Endothelial cell of umbilical vein (primary cell): Measurements from ENCODE around the gene PLEKHA7. TPM values are rescaled to one million over a fixed set of nuclear protein-coding genes. Genes with fewer than 3 reads are reported as not detected.

ENCODE experiments used
- BruUV-seq: library from RNA; stranded (reverse); fragments of 400-500 nt; replicated peaks from 2 replicates; lab custom pipeline; 2021; lab: Mats Ljungman, UMichigan
- CTCF ChIA-PET: fragments of 300-600, 350-600 bp; sonication (Branson Sonifier 250); formaldehyde crosslinking; loops from one replicate; lab custom pipeline; 2021; ENCODE audit warnings: antibody characterized with exemption, inconsistent platforms; lab: Charles Lee
- POLR2A ChIA-PET: fragments of 300-600, 350-600 bp; sonication (Branson Sonifier 250); formaldehyde crosslinking; loops from one replicate; lab custom pipeline; 2021; ENCODE audit warnings: antibody characterized with exemption, inconsistent platforms; lab: Charles Lee
- DNase-seq: peaks from one replicate; pipeline ENCODE4 v3.0.0-alpha.2; 2011; ENCODE audit warnings: low read depth, low spot score
- FAIRE-seq: peaks from 2 replicates; lab custom pipeline; 2011; peaks lifted over from hg19 to GRCh38; lab: Jason Lieb, UNC
- H2AFZ ChIP-seq: 2 replicates; pipeline ENCODE4 v1.6.0; 2012; ENCODE audit warnings: low read depth, low read length, control low read depth, inconsistent platforms
- H3K27ac ChIP-seq: 2 replicates; pipeline ENCODE4 v1.5.1; 2011; ENCODE audit warnings: low read depth, mild to moderate bottlenecking, control low read depth, low read length, moderate library complexity; ENCODE audit not compliant: insufficient read depth
- H3K27me3 ChIP-seq, 2 experiments: 2 replicates each; pipeline versions ENCODE4 v1.6.0 to v1.6.1; 2011; ENCODE audit warnings: low read length in 2 of 2, mixed read lengths in 1 of 2; ENCODE audit not compliant: control insufficient read depth in 2 of 2, insufficient read depth in 2 of 2
- H3K36me3 ChIP-seq, 2 experiments: 2 replicates in 1 of 2; 3 replicates in 1 of 2; pipeline ENCODE4 v1.5.1; 2011; ENCODE audit warnings: low read length in 2 of 2, mild to moderate bottlenecking in 1 of 2, moderate library complexity in 1 of 2; ENCODE audit not compliant: control insufficient read depth in 2 of 2, insufficient read depth in 2 of 2; ENCODE audit errors: extremely low read depth in 1 of 2
- H3K4me1 ChIP-seq: 3 replicates; pipeline ENCODE4 v1.5.1; 2011; ENCODE audit warnings: mild to moderate bottlenecking, low read length; ENCODE audit not compliant: control insufficient read depth, insufficient read depth; ENCODE audit errors: extremely low read depth
- H3K4me2 ChIP-seq: 2 replicates; pipeline ENCODE4 v1.6.1; 2011; ENCODE audit warnings: low read length, control low read depth, mixed read lengths; ENCODE audit not compliant: insufficient read depth
- H3K4me3 ChIP-seq, 3 experiments: fragments of 200-600 bp in 1 of 3; sonication (generic), shearing (Covaris generic) in 1 of 3; replicated peaks in 1 of 3; 2 replicates each; pipeline ENCODE4 v1.5.1; 2011 to 2016; ENCODE audit warnings: control low read depth in 3 of 3, low read length in 3 of 3, mild to moderate bottlenecking in 2 of 3, inconsistent platforms in 1 of 3, low read depth in 1 of 3, moderate library complexity in 1 of 3; ENCODE audit not compliant: insufficient read depth in 1 of 3
- H3K79me2 ChIP-seq: 2 replicates; pipeline ENCODE4 v1.6.0; 2012; ENCODE audit warnings: low read length, inconsistent platforms; ENCODE audit not compliant: control insufficient read depth, insufficient read depth
- H3K9ac ChIP-seq: replicated peaks from 2 replicates; pipeline ENCODE3; 2011; ENCODE audit warnings: low read length, control low read depth; ENCODE audit not compliant: insufficient read depth; ENCODE audit errors: extremely low read depth
- H3K9me1 ChIP-seq: replicated peaks from 3 replicates; pipeline ENCODE4 v1.6.0; 2011; ENCODE audit warnings: mild to moderate bottlenecking, low read length; ENCODE audit not compliant: control insufficient read depth, insufficient read depth; ENCODE audit errors: extremely low read depth
- H3K9me3 ChIP-seq: replicated peaks from 2 replicates; pipeline ENCODE4 v1.5.1; 2012; ENCODE audit warnings: low read length, inconsistent platforms; ENCODE audit not compliant: control insufficient read depth, insufficient read depth
- H4K20me1 ChIP-seq: replicated peaks from 2 replicates; pipeline ENCODE3; 2011; ENCODE audit warnings: mild to moderate bottlenecking, low read length; ENCODE audit not compliant: control insufficient read depth, insufficient read depth; ENCODE audit errors: extremely low read depth
- CTCF ChIP-seq, 2 donors: IDR thresholded peaks; 1 replicate in 1 of 2; 2 replicates in 1 of 2; pipeline ENCODE4 v1.5.1; 2011; ENCODE audit warnings: low read length in 2 of 2, mild to moderate bottlenecking in 2 of 2, moderate library complexity in 2 of 2, control low read depth in 1 of 2, inconsistent platforms in 1 of 2, low read depth in 1 of 2; ENCODE audit not compliant: insufficient read depth in 1 of 2; ENCODE audit errors: extremely low read depth in 1 of 2
- EZH2 ChIP-seq: IDR thresholded peaks from 2 replicates; pipeline ENCODE4 v1.6.1; 2012; ENCODE audit warnings: borderline replicate concordance, low read depth, mild to moderate bottlenecking, moderate library complexity, low read length, inconsistent platforms; ENCODE audit not compliant: severe bottlenecking
- FOS ChIP-seq: IDR thresholded peaks from 2 replicates; pipeline ENCODE4 v1.6.1; 2011; ENCODE audit warnings: mild to moderate bottlenecking, low read length, moderate library complexity, borderline replicate concordance; ENCODE audit not compliant: insufficient read depth
- GATA2 ChIP-seq: IDR thresholded peaks from 2 replicates; pipeline ENCODE4 v1.7.0; 2011; ENCODE audit warnings: low read depth, mild to moderate bottlenecking, moderate library complexity, mixed read lengths, low read length; ENCODE audit not compliant: insufficient read length, insufficient read depth
- JUN ChIP-seq: IDR thresholded peaks from 2 replicates; pipeline ENCODE4 v1.6.1; 2011; ENCODE audit warnings: borderline replicate concordance, low read depth; ENCODE audit not compliant: insufficient read length, insufficient read depth
- MYC ChIP-seq: IDR thresholded peaks from one replicate; pipeline ENCODE4 v1.6.1; 2011; ENCODE audit warnings: mild to moderate bottlenecking, low read depth, low read length
- POLR2A ChIP-seq: IDR thresholded peaks from 2 replicates; pipeline ENCODE4 v1.6.1; 2012; ENCODE audit warnings: low read depth, mild to moderate bottlenecking, control low read depth, low read length
- POLR2AphosphoS5 ChIP-seq: IDR thresholded peaks from 2 replicates; pipeline ENCODE4 v1.6.1; 2012; ENCODE audit warnings: low read depth, mild to moderate bottlenecking, control low read depth, low read length, moderate library complexity; ENCODE audit not compliant: insufficient read depth
- dilution Hi-C: fragments of 300-500 bp; cut with MboI; formaldehyde crosslinking; loops from one replicate; pipeline ENCODE4 v1.15.0; 2019; ENCODE audit warnings: low sequenced_read_pairs; ENCODE audit not compliant: extremely low pct_ligation_motif_present
- intact Hi-C: fragments of 100-400 bp; cut with micrococcal nuclease; formaldehyde crosslinking; loops from one replicate; pipeline ENCODE4 v1.10.0; 2022
- polyA plus RNA-seq, 4 experiments: library from polyadenylated mRNA; depleted of rRNA in 3 of 4; stranded (reverse) in 3 of 4; unstranded in 1 of 4; fragments of >200 nt; gene quantifications; 2 replicates each; pipeline versions ENCODE4 v1.2.1 to v1.2.3, GENCODE V29; 2011 to 2012; ENCODE audit warnings: missing spikeins in 1 of 4
- total RNA-seq: library from RNA; stranded (reverse); gene quantifications from 2 replicates; pipeline ENCODE4 v1.2.3, GENCODE V29; 2021
- TF ChIP-seq, protein P1 (sequence below): IDR thresholded peaks from 2 replicates; pipeline ENCODE4 v1.6.1; 2011; ENCODE audit not compliant: insufficient read depth, insufficient read length

The PLEKHA7 gene
- total and polyA plus RNA-seq, 2 donors (not counting 3 experiments of a cell fraction or from before 2014, with no cell fraction given): 1.7 to 3.8 TPM

DNA sequence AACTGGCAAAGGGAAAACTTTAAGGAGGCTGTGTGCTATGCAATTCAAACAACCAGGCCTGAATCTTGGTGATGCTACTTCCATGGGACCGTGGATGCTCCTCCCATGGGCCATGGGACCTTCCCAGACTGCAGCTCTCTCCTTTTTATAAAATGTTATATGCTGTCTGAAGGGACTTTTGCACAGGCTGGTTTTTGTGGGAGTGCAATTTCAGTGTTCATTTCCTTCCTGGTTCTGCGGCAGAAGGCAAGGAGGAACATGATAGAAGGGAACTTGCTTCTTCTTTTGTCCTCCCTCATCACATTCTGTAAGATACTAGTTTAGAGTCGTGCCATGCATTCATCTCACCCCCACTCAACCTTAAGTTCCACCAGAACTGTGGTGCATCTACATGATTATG is 206.9 kb downstream of the PLEKHA7 start:
- no peak overlapping the region for H2AFZ ChIP-seq
- BruUV-seq: no TSS peak
- ChIA-PET POLR2A (no interaction called here), CTCF (no interaction called here)
- no peak overlapping the region for H3K9ac ChIP-seq
- H3K4me2 ChIP-seq: no peak overlapping the region
- FAIRE-seq (no peak), DNase-seq (no peak)
- peaks cover 4% of the 10 kb centered on the region for H3K4me1 ChIP-seq
- H3K79me2 ChIP-seq: no peaks in the 10 kb centered on the region
- H3K27ac ChIP-seq: no peak overlapping the region
- intact Hi-C loops (no loop called here), dilution Hi-C loops (no loop called here)
- H3K36me3 ChIP-seq: no peaks in the 10 kb centered on the region
- no peaks in the 10 kb centered on the region for H3K27me3 ChIP-seq
- H3K9me3 ChIP-seq: no peaks in the 10 kb centered on the region
- H4K20me1 ChIP-seq: no peaks in the 10 kb centered on the region
- no peak overlapping the region for H3K4me3 ChIP-seq
- TF ChIP-seq CTCF (IDR thresholded peaks at IDR 0.05; ENCODE audit: extremely low read depth in 1 of 2, insufficient read depth in 1 of 2, low read depth in 1 of 2, low read length in 2 of 2) (no peak), EZH2 (no peak), POLR2AphosphoS5 (no peak), JUN (no peak), MYC (no peak), GATA2 (no peak), FOS (no peak), POLR2A (no peak)
- TF ChIP-seq, protein P1, sequence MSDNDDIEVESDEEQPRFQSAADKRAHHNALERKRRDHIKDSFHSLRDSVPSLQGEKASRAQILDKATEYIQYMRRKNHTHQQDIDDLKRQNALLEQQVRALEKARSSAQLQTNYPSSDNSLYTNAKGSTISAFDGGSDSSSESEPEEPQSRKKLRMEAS: no peak
- no peaks in the 10 kb centered on the region for H3K9me1 ChIP-seq
